GM12892 (cell line): ENCODE measurements around the gene DPYSL3.

ENCODE experiments used
- POLR2A ChIP-seq: IDR thresholded peaks from 2 replicates; pipeline ENCODE4 v1.6.1; 2011; ENCODE audit warnings: low read depth, low read length, control low read depth
- POLR2AphosphoS5 ChIP-seq: IDR thresholded peaks from 2 replicates; pipeline ENCODE4 v1.6.1; 2011; ENCODE audit warnings: low read depth, low read length, control low read depth

- TF ChIP-seq POLR2A, result no peak
- TF ChIP-seq POLR2AphosphoS5, result no peak
Measured at GRCh38 chr5:147464211-147464610, 45.7 kb downstream of the DPYSL3 start.
